HG02642 (cell line): ENCODE measurements around the gene CNNM3.
"Not testable (repeated sequence)": the region's sequence is repeated elsewhere in the genome, so short reads cannot be mapped to it uniquely, and the experiment has no call there.

ENCODE experiments used
- ATAC-seq: cut with Tn5 transposase; IDR thresholded peaks from one replicate; pipeline ENCODE4 v1.9.1; 2021; ENCODE audit warnings: mild to moderate bottlenecking; ENCODE audit not compliant: unreplicated experiment, poor library complexity

The CNNM3 gene

DNA sequence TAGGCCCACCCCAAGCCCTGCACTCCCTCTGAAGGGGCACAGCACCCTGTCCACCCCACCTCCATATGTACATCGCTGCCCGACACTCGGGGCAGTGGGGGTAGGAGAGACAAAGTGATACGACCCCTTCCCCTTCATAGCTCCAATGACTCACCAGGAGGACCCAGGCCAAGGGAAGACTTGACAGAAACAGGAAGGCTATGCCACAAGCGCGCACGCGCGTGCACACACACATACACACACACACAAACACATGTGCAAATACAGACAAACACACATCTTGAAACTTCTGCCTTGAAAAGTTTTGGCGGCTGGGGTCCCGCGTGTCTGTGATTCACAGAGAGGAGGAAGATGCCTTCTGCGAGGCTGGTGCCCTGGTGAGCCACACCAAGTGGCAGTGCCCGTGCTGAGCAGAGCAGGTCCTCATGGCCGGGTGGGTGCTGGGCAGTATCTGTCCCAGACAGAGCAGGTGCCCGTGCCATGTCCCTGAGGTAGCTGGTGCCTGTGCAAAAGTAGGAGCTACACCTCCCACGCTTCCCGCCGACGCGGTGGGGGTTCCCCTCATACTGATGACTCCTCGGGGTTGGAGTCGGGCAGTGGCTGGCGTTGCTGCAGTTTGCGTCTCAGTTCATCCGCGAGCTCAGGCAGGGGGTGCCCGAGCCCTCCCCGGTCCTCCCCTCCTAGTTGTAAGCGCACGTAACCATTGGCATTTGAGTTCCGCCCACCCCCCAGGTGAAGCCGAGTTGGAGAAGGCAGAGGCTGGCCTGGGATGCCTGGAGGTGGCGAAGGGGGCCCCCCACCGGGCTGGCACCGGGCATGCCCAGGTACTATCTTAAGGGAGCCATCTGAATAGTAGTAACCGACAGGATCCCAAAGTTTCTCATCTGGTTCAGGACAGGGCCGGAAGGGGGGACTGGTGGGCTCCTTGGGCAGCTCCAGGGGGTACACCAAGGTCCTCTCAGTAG lies 44.3 kb downstream of the CNNM3 start:
- no peak for ATAC-seq

DNA sequence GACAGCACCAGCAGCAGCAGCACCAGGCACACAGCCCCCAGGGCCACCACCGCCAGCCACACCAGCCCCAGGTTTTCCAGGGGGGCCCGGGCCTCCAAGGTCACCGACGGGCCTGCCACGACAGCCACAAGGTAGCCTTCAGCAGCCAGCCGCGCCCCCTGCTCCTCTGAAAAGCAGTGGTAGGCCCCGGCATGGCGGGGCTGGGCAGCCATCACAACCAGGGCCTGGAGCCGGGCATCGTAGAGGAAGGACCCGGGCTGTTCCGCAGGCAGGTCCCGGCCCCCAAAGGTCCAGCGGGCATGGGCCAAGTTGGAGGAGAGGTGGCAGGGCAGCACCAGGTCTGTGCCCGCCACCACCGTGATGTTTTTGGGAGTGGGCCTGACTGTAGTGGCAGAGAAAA lies 45.0 kb downstream of the CNNM3 start:
- ATAC-seq: no peak

DNA sequence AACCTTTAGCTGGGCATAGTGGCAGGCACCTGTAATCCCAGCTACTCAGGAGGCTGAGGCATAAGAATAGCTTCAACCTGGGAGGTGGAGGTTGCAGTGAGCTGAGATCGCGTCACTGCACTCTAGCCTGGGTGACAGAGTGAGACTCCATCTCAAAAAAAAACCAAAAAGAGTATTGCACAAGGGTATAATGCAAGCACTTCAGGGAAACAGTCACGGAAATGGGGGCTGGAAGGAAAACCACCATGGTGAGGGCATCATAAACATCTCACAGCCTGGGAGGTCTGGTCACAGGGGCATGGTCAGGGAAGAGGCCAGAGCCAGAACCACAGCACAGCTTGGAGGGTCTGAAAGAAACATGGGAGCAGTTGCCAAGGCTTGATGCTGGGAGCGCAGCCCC lies 47.0 kb downstream of the CNNM3 start:
- ATAC-seq: not testable (repeated sequence)

DNA sequence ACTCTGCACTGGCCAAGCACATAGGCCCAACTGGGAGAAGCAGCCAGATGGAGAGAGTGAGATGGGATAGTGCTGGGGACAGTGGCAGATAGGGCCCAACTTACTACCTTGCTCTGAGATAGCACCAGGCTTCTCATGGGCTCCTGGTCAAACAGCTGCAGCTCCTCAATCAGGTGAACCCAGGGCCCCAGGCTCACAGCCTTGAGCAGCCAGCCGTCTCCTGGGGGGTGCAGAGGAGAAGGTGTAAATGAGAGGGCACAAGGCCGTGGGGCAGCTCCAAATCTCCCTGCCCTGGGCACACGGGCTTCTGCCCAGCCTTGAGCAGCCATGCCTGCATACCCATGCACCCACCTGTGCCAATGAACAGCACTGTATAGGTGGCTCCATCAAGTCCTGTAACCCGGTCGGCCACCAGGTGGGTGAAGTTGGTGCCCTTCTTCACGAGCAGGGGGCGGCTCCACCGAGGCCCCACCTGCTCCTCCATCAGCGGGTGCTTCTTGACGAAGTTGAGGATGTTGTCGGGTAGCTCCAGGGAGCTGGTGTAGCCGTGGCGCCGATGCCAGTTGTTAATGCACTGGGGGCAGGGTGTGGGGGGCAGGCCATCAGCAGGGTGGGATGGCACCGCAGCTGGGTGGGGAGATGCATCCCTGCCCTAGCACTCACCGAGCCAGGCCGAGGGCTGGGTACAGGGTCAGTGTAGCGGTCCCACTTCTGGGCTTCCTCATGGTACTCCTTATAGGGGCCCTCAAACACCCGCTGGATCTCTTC lies 47.7 kb downstream of the CNNM3 start:
- no peak for ATAC-seq

DNA sequence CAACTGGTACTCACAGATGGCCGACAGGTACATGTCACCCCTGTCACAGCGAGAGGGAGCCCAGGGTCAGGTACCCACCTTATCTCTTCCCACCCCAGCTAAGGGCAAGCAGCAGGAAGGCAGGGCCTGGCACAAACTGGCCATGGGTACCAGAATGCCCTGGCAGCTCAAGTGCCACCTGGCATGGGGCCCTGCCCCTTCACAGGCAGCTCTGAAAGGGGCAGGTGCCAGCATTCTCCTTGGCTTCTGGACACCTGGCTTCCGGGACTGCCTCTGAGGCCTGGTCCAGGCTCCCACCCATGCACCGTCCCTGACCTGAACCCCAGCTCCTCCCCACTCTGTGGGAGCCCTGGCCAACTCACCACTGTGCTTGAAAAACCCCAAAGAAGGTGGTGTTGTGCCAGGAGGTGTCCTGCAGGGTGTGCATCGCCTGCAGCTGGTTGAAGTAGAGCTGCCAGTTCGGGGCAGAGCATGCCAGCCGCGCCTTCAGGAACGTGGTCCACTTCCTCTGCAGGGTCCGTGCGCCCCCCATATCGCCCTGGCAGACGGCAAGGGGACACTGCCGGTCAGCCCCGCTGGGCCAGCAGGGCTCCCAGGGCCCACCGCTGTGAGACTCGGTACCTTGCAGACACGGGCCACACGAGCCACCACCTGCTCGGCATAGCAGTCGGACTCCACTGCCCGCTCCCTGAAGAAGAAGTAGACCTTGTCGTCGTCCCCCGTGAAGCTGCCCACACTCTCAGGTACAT lies 48.4 kb downstream of the CNNM3 start:
- ATAC-seq: no peak

DNA sequence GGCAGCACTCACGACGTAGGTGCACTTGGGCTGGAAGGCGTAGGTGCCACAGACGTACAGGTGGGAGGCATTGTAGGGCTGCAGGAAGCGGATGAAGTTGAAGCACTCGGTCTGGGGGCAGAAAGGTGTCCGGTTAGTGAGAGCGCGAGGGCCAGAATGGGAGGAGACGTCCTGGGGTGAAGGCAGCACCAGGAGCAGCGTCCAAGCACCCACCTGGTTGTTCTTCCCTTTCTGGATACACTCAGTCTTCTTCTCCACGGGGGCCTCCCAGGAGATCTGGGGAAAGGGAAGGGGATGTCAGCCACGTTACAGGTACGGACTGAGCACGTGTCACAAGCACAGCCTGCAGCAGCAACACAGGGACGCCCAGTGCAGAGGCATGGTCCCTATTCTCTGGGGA lies 49.6 kb downstream of the CNNM3 start:
- no peak for ATAC-seq

DNA sequence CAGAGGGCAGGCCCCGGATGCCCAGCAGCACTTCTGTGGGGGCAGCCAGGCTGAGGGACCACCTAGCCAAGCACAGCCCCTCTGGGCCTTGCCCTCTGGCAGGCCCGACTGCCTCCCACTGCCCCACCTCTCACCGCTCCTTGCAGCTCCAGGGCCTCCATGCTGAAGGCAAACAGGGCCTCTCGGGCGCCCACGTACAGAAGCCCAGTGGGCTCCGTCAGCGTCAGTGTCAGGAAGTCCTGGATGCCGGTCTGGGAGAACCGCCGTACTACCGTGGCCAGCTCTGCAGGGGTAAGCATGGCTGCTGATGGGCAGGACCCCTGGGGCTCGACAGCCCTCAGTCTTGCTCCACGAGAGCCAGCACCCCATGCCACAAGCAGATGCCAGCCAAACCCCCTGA lies 50.1 kb downstream of the CNNM3 start:
- no peak for ATAC-seq

DNA sequence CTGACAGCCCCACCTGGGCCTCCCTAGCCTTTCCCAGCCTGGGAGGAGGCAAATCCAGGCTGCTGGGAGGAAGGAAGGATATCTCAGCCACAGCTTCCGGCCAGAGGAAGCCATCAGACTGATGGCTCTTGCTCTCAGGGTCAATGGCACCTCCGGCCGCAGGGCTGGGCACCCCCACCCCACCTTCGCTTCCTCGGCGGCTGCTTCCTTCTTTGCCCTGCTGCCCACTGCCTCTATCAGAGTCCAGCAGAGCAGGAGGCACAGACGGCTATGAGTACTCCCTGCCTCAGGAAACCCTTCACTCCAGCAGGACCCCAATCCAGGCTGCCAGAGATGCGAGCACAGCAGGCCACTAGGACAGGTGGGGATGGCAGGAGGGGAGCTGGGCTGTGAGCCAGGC lies 50.5 kb downstream of the CNNM3 start:
- ATAC-seq: no peak

DNA sequence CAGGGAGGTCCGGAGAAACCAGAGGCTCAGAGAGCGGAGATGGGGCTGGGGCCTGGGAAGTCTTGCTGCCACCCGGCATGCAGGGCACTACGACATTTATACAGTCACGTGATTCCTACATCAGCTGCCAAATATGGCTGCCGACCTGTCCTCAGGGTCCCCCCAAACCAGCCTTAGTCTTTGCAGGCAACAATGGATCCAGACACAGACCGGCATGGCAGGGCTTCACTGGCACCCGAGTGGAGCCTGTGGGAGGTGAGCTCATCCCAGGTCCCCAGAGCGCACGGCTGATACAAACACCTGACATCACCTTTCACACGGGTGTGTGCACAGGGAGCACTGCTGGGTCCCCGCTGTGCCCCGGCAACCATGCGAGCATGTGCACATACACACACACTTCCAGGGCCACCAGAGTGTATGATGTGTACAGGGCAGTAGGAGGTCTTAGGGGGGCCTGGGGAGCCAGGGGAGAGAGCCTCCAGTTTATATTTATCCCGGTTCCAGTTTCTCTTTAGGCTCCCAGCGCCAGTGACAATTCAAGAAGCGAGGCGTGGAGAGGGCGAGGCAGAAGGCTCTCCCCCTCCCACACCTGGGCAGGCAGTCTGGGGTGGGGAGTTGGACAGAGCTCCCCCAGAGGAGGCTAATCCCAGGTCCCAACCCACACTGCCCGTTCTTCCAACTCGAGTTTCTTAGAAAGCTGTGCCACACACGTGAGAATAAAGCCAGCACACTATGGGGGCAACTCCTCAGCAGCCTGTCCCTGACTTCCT lies 51.1 kb downstream of the CNNM3 start:
- ATAC-seq: no peak

DNA sequence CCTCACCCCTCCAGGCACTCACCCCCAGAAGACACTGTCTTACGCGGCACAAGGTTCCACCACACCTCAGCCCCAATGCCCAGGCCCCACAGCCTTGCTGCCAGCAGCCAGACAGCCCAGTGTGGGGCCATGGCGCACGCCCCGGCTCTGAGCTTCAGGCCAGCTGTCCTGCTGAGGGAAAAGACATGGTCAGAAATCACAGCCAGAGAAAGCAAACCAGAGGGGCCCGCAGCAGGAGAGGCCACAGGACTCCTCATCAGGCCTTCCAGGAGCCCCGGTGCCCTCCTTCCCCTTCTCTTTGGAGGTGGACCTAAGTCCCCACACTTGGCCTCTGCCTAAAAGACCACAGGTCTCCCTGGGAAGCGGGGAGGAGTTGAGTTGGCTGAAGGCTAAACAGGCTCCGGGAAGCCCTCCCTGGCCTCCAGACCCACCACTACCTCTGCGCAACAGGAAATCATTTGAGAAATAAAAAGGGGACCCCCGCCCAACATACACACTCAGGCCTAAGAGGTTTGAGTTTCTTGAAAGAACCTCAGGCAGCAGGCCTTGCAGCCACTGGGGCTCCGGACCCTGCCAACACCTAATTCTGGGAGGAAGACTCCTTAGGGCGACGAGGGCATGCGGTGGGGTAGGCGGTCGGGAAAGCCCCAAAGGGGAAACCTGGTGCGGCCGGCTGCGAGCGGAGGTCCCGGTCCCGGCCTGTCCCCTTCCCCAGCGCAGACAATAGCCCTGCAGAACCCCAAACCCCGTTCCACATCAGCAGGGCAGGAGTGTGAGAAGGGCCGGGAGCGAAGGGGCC lies 51.9 kb downstream of the CNNM3 start:
- peak; percentile 20 for ATAC-seq

DNA sequence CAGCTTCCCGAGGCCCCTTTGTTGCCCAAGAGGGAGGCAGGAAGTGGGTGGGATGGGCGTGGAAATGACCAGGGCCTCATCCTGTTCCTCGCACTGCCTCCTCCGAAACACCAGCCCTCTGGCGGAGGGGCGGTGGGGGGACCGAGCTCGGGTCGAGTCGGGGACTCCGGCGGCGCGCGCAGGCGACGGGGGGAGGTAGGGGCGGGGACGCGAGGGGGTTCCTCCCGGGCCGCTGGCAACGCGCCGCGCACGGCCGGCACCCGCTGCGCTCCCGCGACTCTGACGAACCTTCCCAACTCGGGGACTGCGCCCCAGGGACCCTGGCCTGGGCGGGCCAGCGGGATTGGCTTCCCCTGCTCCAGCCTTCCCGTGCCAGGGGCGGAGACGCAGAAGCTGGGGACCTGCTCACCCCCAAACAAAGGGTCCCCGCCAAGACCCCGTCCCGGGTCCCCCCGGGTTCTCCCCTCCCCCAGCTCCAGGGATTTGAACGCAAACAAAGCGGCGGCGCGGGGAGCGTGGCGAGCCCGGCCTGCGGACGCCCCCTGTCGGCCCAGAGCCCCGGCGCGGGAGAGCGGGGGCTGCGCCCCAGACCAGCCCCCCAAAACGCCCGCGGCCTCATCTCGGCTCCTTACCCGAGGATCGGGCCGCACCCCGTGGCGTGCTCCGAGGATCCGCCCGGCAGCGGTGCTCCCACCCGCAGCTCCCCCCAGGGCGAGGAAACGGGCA lies 52.6 kb downstream of the CNNM3 start:
- ATAC-seq: peak; percentile 51

DNA sequence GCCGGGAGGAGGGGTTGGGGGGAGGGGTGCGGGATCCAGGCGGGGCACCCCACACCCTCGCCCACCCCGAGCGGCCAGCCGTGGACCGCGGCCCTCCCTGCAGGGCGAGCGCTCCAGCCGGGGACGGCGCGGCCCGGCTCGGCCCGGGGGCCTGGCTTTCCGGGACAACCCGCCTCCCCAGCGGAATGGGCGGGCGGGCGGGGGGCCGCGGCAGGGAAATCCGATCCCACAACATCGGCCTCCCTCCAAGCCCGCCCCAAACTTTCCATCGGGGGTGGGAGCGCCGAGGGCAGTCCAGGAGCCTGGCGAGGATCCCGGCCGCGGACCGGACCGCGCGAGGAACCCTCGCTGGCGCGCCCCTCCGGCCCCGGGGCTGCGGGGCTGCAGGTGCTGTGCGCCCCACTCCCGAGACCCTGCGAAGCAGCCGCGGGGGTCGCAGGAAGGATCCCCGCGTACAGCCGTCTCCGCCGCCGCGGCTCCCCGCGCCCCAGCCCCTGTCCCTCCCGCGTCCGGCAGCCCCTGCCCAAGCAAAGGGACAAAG lies 53.3 kb downstream of the CNNM3 start:
- peak; percentile 16 for ATAC-seq

DNA sequence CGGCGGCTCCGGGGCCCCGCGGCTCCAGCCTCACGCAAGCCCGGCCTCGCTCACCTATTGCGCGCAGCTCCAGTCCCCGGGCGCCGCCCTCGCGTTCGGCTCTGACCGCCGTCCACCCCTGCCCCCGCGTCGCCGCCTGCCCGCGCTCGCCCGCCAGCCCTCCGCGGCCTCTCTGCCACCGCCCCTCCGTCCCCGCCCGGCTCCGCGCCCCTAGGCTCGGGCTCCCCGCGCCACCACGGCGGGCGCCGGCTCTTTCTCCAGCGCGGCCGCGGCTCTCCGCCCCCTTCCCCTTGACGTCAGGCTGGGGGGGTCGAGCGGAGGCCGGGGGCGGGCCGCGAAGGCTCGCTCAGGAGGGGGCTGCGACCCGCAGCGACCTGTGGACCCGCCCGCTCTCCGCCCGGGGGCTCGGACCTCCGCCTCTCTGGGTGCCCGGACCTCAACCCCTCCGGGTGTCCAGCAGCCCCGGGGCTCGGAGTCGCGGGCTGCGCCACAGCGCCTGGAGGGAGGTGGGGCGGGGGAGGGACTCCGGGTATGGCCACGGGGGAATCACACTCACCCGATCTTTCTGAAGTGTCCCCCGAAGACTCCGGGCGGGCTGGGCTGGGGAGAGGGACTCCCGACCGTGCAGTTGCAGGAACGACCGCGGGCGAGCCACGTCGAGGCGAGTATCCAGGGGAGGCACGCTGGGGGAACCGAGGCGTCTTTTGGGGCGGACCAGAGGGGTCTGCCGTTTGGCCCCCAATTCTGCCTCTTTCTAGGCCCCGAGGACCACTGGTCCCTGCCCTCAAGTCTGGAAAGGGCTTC lies 54.0 kb downstream of the CNNM3 start, which contains the start of gene SEMA4C:
TSS of gene SEMA4C (minus strand) at position 259 of the 804 bp plus-strand sequence. CDS start 2,194 bp downstream, outside the sequence.
- no peak for ATAC-seq

DNA sequence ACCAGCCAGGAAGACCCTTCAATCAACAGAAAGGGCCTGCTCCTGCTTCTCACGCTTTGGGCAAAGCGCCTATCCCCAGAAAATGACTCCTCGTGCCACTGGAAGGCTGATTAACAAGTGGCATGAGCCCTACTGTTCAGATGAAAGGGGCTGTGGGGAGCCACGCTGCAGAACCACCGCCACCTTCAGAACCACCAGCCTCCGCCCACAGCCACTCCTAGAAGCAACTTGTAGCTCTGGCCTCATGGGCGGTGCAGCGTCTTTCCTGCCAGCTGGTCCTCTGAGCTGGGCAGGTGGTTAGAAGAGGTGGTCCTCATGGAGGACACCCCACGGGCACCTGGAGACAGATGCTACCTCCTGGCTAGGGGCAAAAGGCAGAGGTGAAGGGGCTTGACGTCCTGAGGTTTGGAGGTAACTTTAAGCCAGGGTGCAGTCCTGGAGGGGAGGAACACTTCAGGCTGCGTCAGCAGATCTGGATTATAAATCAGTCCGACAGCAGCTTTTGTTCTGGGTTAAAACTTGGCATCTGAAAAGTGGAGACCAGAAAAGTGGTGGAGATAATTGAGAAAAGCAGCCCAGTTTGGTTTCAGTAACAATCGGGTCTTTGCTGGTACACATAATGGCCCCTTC lies 54.7 kb downstream of the CNNM3 start:
- no peak for ATAC-seq

DNA sequence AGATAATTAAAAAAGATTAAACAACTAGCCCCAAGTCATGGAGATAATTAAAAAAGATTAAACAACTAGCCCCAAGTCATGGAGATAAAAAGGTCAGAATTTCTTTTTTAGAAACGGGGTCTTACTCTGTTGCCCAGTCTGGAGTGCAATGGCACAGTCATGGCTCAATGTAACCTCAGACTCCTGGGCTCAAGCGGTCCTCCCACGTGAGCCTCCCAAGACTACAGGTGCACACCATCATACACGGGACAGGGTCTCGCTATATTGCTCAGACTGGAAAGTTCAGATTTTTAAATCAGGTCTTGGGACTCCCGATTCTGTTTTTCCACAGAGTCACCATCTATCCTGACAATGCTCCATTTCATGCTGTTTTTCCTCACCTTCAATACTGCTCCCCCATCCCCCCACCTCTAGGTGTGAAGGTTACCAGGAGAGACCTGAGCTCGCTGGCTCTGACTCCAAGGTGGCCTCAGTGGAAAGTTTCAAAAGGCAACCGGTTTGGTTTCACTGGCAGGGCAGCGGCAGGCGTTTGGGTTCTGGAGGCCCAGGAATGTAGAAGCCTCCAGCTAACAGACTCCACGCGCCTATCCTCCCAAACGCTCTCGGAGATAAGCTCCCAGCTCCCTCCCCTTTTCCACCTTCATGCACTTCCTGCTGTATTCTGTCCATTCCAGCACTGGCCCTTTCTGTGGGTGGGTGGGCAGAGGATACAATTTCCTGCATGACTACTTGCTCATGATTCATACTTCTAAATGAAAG lies 56.7 kb downstream of the CNNM3 start:
- ATAC-seq: no peak

DNA sequence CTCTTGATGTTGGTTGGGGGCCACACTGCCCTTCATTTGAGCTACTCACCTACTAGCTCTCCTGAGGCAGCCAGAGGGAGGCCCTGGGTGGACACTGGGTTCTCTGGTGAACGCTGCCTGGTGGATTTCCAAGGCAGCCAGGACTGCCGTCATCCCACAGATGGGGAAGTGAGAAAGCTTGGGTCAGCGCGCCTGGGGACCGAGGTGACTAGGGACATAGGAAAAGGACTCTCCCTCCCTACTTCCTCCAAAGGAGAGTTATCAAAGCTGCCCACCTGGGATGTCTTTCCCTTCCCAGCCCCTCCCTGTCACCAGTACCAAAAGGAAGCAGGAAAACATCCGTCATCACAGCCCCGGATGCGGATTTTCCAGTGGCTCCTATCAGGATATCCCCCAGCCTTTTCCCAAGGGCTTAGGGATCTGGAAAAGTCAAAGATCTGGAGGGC lies 57.6 kb downstream of the CNNM3 start:
- no peak for ATAC-seq
